Stomach (tissue), 4 donors: Measurements from ENCODE around the gene CALHM3.

Experiments
- CTCF ChIP-seq, 7 experiments: fragments of 450-650 bp in 4 of 7; fragments of 200-600 bp in 3 of 7; sonication (generic) in 3 of 7; IDR thresholded peaks; one replicate each; pipeline ENCODE4 v1.5.1; 2016 to 2019; ENCODE audit warnings: antibody characterized with exemption in 7 of 7, control low read depth in 2 of 7, mild to moderate bottlenecking in 1 of 7
- EP300 ChIP-seq: sonication (generic); formaldehyde crosslinking; IDR thresholded peaks from one replicate; pipeline ENCODE4 v1.6.1; 2017; ENCODE audit warnings: antibody characterized with exemption
- POLR2A ChIP-seq, 4 donors: fragments of 450-650 bp; IDR thresholded peaks; one replicate each; pipeline ENCODE4 v1.6.1; 2016; ENCODE audit warnings: antibody characterized with exemption in 4 of 4, control low read depth in 2 of 4, mild to moderate bottlenecking in 1 of 4, moderate library complexity in 1 of 4
- POLR2AphosphoS5 ChIP-seq, 3 donors: sonication (generic); formaldehyde crosslinking; IDR thresholded peaks; one replicate each; pipeline ENCODE4 v1.6.1; 2016; ENCODE audit warnings: antibody characterized with exemption in 3 of 3

- TF ChIP-seq CTCF (IDR thresholded peaks at IDR 0.05) (no peak), POLR2AphosphoS5 (IDR thresholded peaks at IDR 0.05) (no peak), EP300 (no peak), POLR2A (IDR thresholded peaks at IDR 0.05) (no peak)
These were observed 11.6 kb downstream of the CALHM3 start for GRCh38 chr10:103467406-103467805.
